K562 (cell line): ENCODE results near the gene ANK3.

ENCODE experiments used
- FOXK1 ChIP-seq: sonication (generic); formaldehyde crosslinking; IDR thresholded peaks from 2 replicates; pipeline ENCODE4 v1.8.0; 2022; ENCODE audit warnings: missing genetic modification reagents, mild to moderate bottlenecking, borderline replicate concordance
- RAD51 ChIP-seq: fragments of 450-650 bp; IDR thresholded peaks from 2 replicates; pipeline ENCODE4 v1.7.1; 2016; ENCODE audit warnings: low read depth, mild to moderate bottlenecking, borderline replicate concordance
- TCF7 ChIP-seq: sonication (generic); IDR thresholded peaks from 2 replicates; pipeline ENCODE4 v1.6.1; 2016; ENCODE audit warnings: antibody characterized with exemption, borderline replicate concordance
- ZNF224 ChIP-seq: sonication (generic); formaldehyde crosslinking; IDR thresholded peaks from 2 replicates; pipeline ENCODE4 v1.8.0; 2022; ENCODE audit warnings: mild to moderate bottlenecking, missing genetic modification reagents
- ZNF77 ChIP-seq: fragments of 250-450 bp; sonication (Bioruptor Pico); IDR thresholded peaks from 2 replicates; pipeline ENCODE4 v1.5.0; 2020
- TF ChIP-seq, protein P1 (sequence below): sonication (generic); formaldehyde crosslinking; IDR thresholded peaks from 2 replicates; pipeline ENCODE4 v1.9.0; 2022; ENCODE audit warnings: mild to moderate bottlenecking, missing genetic modification reagents
- TF ChIP-seq, protein P2 (sequence below), 3 experiments: IDR thresholded peaks in 2 of 3; conservative IDR thresholded peaks in 1 of 3; 2 replicates each; pipeline ENCODE4 v1.5.1; 2011 to 2012; ENCODE audit warnings: low read length in 3 of 3, mild to moderate bottlenecking in 3 of 3, control low read depth in 2 of 3, improper control_type of control experiment in 1 of 3, inconsistent platforms in 1 of 3, low read depth in 1 of 3, mixed read lengths in 1 of 3, moderate library complexity in 1 of 3; ENCODE audit not compliant: insufficient read depth in 2 of 3
- TF ChIP-seq, protein P3 (sequence below): fragments of 250-450 bp; sonication (Bioruptor Pico); IDR thresholded peaks from 2 replicates; pipeline ENCODE4 v1.8.0; 2022; ENCODE audit warnings: inconsistent platforms
- TF ChIP-seq, protein P4 (sequence below): sonication (generic); formaldehyde crosslinking; IDR thresholded peaks from 2 replicates; pipeline ENCODE4 v1.8.1; 2023; ENCODE audit warnings: missing genetic modification reagents, mild to moderate bottlenecking, borderline replicate concordance

DNA sequence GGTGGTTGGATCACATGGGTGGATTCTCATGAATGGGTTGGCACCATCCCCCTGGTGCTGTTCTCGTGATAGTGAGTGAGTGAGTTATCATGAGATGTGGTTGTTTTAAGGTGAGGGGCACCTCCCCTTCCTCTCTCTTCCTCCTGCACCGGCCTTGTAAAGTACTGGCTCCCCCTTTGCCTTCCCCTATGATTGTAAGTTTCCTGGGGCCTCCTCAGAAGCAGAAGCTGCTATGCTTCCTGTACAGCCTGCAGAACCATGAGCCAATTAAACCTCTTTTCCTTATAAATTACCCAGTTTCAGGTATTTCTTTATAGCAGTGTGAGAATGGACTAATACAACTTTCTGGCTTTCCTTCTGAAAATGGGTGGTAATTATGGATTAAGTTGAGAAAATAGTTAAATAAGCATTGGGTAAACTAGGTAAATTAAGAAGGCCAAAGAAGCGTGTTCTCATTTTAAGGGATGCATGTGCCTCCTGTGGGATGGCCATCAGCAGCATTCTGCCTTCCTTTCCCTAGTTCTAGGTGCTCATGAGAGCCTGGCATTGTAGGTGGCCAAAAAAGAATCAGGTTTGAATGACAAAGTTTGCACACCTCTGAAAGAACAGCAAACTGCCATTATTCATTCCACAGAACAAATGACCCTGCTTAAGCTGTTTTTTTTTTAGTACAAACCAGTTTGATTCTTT, 242.0 kb downstream of the ANK3 start:
- TF ChIP-seq, protein P1, sequence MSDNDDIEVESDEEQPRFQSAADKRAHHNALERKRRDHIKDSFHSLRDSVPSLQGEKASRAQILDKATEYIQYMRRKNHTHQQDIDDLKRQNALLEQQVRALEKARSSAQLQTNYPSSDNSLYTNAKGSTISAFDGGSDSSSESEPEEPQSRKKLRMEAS (CRISPR knock-in tag): no peak
- TF ChIP-seq, protein P2, sequence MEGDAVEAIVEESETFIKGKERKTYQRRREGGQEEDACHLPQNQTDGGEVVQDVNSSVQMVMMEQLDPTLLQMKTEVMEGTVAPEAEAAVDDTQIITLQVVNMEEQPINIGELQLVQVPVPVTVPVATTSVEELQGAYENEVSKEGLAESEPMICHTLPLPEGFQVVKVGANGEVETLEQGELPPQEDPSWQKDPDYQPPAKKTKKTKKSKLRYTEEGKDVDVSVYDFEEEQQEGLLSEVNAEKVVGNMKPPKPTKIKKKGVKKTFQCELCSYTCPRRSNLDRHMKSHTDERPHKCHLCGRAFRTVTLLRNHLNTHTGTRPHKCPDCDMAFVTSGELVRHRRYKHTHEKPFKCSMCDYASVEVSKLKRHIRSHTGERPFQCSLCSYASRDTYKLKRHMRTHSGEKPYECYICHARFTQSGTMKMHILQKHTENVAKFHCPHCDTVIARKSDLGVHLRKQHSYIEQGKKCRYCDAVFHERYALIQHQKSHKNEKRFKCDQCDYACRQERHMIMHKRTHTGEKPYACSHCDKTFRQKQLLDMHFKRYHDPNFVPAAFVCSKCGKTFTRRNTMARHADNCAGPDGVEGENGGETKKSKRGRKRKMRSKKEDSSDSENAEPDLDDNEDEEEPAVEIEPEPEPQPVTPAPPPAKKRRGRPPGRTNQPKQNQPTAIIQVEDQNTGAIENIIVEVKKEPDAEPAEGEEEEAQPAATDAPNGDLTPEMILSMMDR (IDR thresholded peaks at IDR 0.05 in 2 of 3, conservative IDR thresholded peaks at IDR 0.05 in 1 of 3; ENCODE audit: insufficient read depth in 2 of 3, low read depth in 1 of 3, low read length in 3 of 3): no peak
- TF ChIP-seq ZNF224 (CRISPR knock-in tag) (no peak), TCF7 (no peak), ZNF77 (CRISPR knock-in tag) (no peak), FOXK1 (no peak), RAD51 (no peak)
- TF ChIP-seq, protein P3, sequence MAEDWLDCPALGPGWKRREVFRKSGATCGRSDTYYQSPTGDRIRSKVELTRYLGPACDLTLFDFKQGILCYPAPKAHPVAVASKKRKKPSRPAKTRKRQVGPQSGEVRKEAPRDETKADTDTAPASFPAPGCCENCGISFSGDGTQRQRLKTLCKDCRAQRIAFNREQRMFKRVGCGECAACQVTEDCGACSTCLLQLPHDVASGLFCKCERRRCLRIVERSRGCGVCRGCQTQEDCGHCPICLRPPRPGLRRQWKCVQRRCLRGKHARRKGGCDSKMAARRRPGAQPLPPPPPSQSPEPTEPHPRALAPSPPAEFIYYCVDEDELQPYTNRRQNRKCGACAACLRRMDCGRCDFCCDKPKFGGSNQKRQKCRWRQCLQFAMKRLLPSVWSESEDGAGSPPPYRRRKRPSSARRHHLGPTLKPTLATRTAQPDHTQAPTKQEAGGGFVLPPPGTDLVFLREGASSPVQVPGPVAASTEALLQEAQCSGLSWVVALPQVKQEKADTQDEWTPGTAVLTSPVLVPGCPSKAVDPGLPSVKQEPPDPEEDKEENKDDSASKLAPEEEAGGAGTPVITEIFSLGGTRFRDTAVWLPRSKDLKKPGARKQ: no peak
- TF ChIP-seq, protein P4, sequence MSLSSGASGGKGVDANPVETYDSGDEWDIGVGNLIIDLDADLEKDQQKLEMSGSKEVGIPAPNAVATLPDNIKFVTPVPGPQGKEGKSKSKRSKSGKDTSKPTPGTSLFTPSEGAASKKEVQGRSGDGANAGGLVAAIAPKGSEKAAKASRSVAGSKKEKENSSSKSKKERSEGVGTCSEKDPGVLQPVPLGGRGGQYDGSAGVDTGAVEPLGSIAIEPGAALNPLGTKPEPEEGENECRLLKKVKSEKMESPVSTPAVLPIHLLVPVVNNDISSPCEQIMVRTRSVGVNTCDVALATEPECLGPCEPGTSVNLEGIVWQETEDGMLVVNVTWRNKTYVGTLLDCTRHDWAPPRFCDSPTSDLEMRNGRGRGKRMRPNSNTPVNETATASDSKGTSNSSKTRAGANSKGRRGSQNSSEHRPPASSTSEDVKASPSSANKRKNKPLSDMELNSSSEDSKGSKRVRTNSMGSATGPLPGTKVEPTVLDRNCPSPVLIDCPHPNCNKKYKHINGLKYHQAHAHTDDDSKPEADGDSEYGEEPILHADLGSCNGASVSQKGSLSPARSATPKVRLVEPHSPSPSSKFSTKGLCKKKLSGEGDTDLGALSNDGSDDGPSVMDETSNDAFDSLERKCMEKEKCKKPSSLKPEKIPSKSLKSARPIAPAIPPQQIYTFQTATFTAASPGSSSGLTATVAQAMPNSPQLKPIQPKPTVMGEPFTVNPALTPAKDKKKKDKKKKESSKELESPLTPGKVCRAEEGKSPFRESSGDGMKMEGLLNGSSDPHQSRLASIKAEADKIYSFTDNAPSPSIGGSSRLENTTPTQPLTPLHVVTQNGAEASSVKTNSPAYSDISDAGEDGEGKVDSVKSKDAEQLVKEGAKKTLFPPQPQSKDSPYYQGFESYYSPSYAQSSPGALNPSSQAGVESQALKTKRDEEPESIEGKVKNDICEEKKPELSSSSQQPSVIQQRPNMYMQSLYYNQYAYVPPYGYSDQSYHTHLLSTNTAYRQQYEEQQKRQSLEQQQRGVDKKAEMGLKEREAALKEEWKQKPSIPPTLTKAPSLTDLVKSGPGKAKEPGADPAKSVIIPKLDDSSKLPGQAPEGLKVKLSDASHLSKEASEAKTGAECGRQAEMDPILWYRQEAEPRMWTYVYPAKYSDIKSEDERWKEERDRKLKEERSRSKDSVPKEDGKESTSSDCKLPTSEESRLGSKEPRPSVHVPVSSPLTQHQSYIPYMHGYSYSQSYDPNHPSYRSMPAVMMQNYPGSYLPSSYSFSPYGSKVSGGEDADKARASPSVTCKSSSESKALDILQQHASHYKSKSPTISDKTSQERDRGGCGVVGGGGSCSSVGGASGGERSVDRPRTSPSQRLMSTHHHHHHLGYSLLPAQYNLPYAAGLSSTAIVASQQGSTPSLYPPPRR (CRISPR knock-in tag): no peak
